Measurements from ENCODE around the gene YJU2. TPM values are rescaled to one million over a fixed set of nuclear protein-coding genes. Genes with fewer than 3 reads are reported as not detected.

The YJU2 gene
- total and polyA plus RNA-seq, 2 experiments from 2014 or later = 10.6 to 17.3 TPM

DNA sequence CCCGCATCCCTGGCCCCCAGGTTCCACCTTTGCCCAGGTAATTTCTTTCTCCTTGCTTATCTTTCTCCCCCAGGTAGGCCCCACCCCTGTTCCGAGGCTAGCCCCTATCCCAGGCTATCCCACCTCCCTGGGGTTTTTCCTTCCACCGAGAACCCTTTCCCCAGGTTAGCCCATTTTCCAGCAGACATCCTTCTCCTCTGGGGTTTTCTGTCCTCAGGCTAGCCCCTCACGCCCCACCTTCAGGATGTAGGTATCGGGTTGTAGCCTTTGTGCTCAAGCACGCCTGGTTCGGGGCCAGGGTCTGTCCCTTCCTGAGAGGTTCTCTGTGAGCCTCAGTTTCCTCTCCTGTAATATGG is 58.4 kb downstream of the YJU2 start:
- Histone ChIP-seq H3K4me1 (ENCODE audit: insufficient read depth) (no peaks in the 10 kb centered on the region), H3K9ac (no peak overlapping the region), H3F3A (ENCODE audit: insufficient read depth) (no peaks in the 10 kb centered on the region), H2AFZ (no peak overlapping the region), H3K9me3 (ENCODE audit: low read depth) (no peaks in the 10 kb centered on the region), H3K27me3 (replicated peaks; ENCODE audit: insufficient read depth) (no peaks in the 10 kb centered on the region), H3K4me2 (ENCODE audit: unreplicated experiment) (no peak overlapping the region), H3K4me3 (no peak overlapping the region), H4K20me1 (ENCODE audit: insufficient read depth) (no peaks in the 10 kb centered on the region), H3K79me2 (ENCODE audit: insufficient read depth) (no peaks in the 10 kb centered on the region), H3K27ac (no peak overlapping the region), H3K36me3 (ENCODE audit: low read depth) (no peaks in the 10 kb centered on the region), H3K9me2 (ENCODE audit: insufficient read depth) (no peaks in the 10 kb centered on the region)
- in situ Hi-C loops (cut with MboI) = no loop called here
- DNase-seq = no peak
- 71 to 73% methylated on average over 6 to 7 of the region's 7 CpGs for WGBS, 2 experiments (ENCODE audit: low coverage in 1 of 2, low lambda C conversion rate in 2 of 2, missing lambda C conversion rate in 2 of 2)
- no peak for TF ChIP-seq EZH2 (IDR thresholded peaks at IDR 0.05; ENCODE audit: insufficient read depth, poor library complexity, severe bottlenecking)
- TF ChIP-seq EZH2phosphoT487 (IDR thresholded peaks at IDR 0.05; ENCODE audit: insufficient read depth, low read depth) = no peak

DNA sequence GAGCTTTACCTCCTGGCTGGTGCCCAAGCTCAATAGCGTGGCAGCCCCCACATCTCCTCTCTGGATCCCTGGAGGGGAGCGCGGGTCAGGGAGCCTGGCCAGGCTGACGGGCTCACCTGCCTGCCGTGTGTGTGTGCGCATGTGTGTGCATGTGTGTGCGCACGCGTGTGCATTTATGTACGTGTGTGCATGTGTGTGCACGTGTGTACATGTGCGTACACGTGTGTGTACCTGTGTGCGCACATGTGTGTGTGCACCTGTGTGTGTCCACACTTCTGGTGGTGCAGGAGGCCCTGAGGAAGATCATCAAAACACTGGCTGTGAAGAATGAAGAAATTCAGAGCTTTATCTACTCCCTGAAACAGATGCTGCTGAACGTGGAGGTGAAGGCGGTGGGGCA is 58.8 kb downstream of the YJU2 start:
- Histone ChIP-seq H3K9me3 (ENCODE audit: low read depth) (no peaks in the 10 kb centered on the region), H3K79me2 (ENCODE audit: insufficient read depth) (no peaks in the 10 kb centered on the region), H3K9ac (no peak overlapping the region), H3F3A (ENCODE audit: insufficient read depth) (no peaks in the 10 kb centered on the region), H3K4me3 (no peak overlapping the region), H2AFZ (no peak overlapping the region), H3K9me2 (ENCODE audit: insufficient read depth) (no peaks in the 10 kb centered on the region), H3K36me3 (ENCODE audit: low read depth) (no peaks in the 10 kb centered on the region), H3K27ac (no peak overlapping the region), H4K20me1 (ENCODE audit: insufficient read depth) (no peaks in the 10 kb centered on the region), H3K4me1 (ENCODE audit: insufficient read depth) (no peaks in the 10 kb centered on the region), H3K27me3 (replicated peaks; ENCODE audit: insufficient read depth) (no peaks in the 10 kb centered on the region), H3K4me2 (ENCODE audit: unreplicated experiment) (no peak overlapping the region)
- WGBS, 2 experiments (ENCODE audit: low coverage in 1 of 2, low lambda C conversion rate in 2 of 2, missing lambda C conversion rate in 2 of 2) = 78 to 81% methylated on average over 16 of the region's 16 CpGs
- no peak for DNase-seq
- in situ Hi-C loops (cut with MboI) = no loop called here
- TF ChIP-seq EZH2phosphoT487 (IDR thresholded peaks at IDR 0.05; ENCODE audit: insufficient read depth, low read depth) (no peak), EZH2 (IDR thresholded peaks at IDR 0.05; ENCODE audit: insufficient read depth, poor library complexity, severe bottlenecking) (no peak)

DNA sequence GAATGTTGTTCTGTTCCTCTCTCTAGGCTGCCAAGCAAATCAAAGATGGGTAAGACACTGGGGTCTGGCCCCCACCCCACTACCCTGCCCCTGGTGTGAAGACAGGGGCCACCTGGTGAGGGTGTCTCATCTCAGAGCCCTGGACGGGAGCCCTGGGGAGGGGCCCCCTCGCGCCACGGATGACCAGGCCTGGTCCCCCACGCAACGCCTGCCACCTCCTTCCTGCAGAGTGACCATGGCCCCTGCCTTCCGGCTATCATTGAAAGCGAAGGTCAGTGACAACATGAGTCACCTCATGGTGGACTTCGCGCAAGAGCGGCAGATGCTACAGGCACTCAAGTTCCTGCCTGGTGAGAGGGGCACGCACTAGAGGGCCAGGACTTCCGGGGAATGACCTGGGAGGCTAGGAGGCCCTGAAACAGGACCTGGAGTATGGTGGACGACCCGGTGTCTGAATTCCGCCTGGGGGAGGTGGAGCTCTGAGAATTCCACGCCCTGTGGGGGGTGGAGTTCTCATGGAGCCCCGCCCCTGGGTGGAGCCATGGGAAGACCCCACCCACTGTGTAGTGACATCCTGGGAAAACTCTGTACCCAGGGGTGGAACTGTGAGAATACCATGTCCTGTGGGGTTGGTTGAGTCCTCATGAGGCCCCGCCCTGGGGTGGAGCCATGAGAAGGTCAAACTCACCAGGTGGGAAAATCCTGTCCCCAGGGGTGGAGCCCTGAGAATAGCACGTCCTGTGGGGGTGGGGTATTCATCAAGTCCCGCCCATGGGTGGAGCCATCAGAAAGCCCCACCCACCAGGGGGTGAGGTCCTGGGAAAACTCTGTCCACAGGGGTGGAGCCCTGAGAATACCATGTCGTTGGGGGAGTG is 63.6 kb downstream of the YJU2 start:
- Histone ChIP-seq H3K27me3 (replicated peaks; ENCODE audit: insufficient read depth) (no peaks in the 10 kb centered on the region), H2AFZ (no peak overlapping the region), H4K20me1 (ENCODE audit: insufficient read depth) (no peaks in the 10 kb centered on the region), H3K9ac (no peak overlapping the region), H3K27ac (no peak overlapping the region), H3K4me3 (no peak overlapping the region), H3F3A (ENCODE audit: insufficient read depth) (no peaks in the 10 kb centered on the region), H3K36me3 (ENCODE audit: low read depth) (no peaks in the 10 kb centered on the region), H3K79me2 (ENCODE audit: insufficient read depth) (no peaks in the 10 kb centered on the region), H3K9me3 (ENCODE audit: low read depth) (no peaks in the 10 kb centered on the region), H3K9me2 (ENCODE audit: insufficient read depth) (no peaks in the 10 kb centered on the region), H3K4me2 (ENCODE audit: unreplicated experiment) (no peak overlapping the region), H3K4me1 (ENCODE audit: insufficient read depth) (no peaks in the 10 kb centered on the region)
- TF ChIP-seq EZH2 (IDR thresholded peaks at IDR 0.05; ENCODE audit: insufficient read depth, poor library complexity, severe bottlenecking) (no peak), EZH2phosphoT487 (IDR thresholded peaks at IDR 0.05; ENCODE audit: insufficient read depth, low read depth) (no peak)
- in situ Hi-C loops (cut with MboI) = no loop called here
- WGBS, 2 experiments (ENCODE audit: low coverage in 1 of 2, low lambda C conversion rate in 2 of 2, missing lambda C conversion rate in 2 of 2) = 80 to 81% methylated on average over 20 to 22 of the region's 22 CpGs
- DNase-seq = no peak

DNA sequence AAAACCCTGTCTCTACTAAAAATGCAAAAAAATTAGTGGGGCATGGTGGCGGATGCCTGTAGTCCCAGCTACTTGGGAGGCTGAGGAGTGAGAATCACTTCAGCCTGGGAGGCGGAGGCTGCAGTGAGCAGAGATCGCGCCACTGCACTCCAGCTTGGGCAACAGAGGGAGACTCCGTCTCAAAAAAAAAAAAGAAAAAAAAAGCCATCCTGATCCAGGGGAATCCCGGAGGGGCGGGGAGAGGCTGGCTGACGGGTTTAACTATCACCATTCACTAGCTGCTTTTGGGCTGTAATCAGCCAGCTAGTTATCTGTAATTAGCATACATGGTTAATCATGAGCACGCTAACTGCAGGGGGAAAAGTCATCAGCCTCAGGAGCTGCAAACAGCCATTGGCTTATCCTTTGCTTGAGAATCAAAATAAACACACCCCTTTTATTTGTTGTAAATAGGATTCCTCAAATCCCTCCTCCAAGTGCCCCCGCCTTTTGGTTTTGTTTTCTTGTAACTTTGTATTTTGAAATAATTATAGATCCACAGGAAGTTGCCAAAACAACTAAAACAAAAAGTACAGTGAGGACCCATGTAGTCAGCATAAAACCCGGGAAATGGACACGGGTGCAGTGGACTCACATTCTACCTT is 67.1 kb downstream of the YJU2 start:
- Histone ChIP-seq H4K20me1 (ENCODE audit: insufficient read depth) (no peaks in the 10 kb centered on the region), H3K9me2 (ENCODE audit: insufficient read depth) (no peaks in the 10 kb centered on the region), H2AFZ (peak overlapping the region; percentile 56; the same call in 1 of the 2 replicates), H3F3A (ENCODE audit: insufficient read depth) (no peaks in the 10 kb centered on the region), H3K4me3 (no peak overlapping the region), H3K4me1 (ENCODE audit: insufficient read depth) (no peaks in the 10 kb centered on the region), H3K9ac (no peak overlapping the region), H3K9me3 (ENCODE audit: low read depth) (no peaks in the 10 kb centered on the region), H3K4me2 (ENCODE audit: unreplicated experiment) (no peak overlapping the region), H3K27me3 (replicated peaks; ENCODE audit: insufficient read depth) (no peaks in the 10 kb centered on the region), H3K79me2 (ENCODE audit: insufficient read depth) (no peaks in the 10 kb centered on the region), H3K36me3 (ENCODE audit: low read depth) (no peaks in the 10 kb centered on the region), H3K27ac (no peak overlapping the region)
- no peak for TF ChIP-seq EZH2 (IDR thresholded peaks at IDR 0.05; ENCODE audit: insufficient read depth, poor library complexity, severe bottlenecking)
- TF ChIP-seq EZH2phosphoT487 (IDR thresholded peaks at IDR 0.05; ENCODE audit: insufficient read depth, low read depth) = no peak
- DNase-seq = no peak
- 16 to 17% methylated on average over 12 of the region's 12 CpGs for WGBS, 2 experiments (ENCODE audit: low coverage in 1 of 2, low lambda C conversion rate in 2 of 2, missing lambda C conversion rate in 2 of 2)
- in situ Hi-C loops (cut with MboI) = no loop called here

All from GM23248 (cell line).